Activated T-cell treated with anti-CD3 and anti-CD28 coated beads, Interleukin-2, amount 50 U/mL, for 24 hours (primary cell): ENCODE measurements around the gene ZDHHC11.

Source experiments
- DNase-seq: peaks from one replicate; pipeline ENCODE4 v3.0.0-alpha.2; 2020
- H3K27ac Mint-ChIP-seq: 2 replicates; pipeline ENCODE4 v1.8.0; 2020; ENCODE audit warnings: mild to moderate bottlenecking, mixed read lengths
- H3K27me3 Mint-ChIP-seq: 2 replicates; pipeline ENCODE4 v1.8.0; 2020; ENCODE audit warnings: mixed read lengths
- H3K36me3 Mint-ChIP-seq: 2 replicates; pipeline ENCODE4 v1.8.0; 2020; ENCODE audit warnings: low read depth, mixed read lengths
- H3K4me1 Mint-ChIP-seq: 2 replicates; pipeline ENCODE4 v1.8.0; 2020; ENCODE audit warnings: low read depth, mixed read lengths
- H3K4me3 Mint-ChIP-seq: 2 replicates; pipeline ENCODE4 v1.8.0; 2020; ENCODE audit warnings: mild to moderate bottlenecking, moderate library complexity, mixed read lengths
- H3K9me3 Mint-ChIP-seq: 2 replicates; pipeline ENCODE4 v1.8.0; 2020; ENCODE audit warnings: mixed read lengths

Gene ZDHHC11

GRCh38 chr5:850511-851006, at the start of gene ZDHHC11:
TSS of gene ZDHHC11 (minus strand) at chr5:850986. CDS start at chr5:850602, 384 bp downstream.
- Mint-ChIP-seq H3K9me3 (no peaks in the 10 kb centered on the region), H3K27ac (no peak within 1 kb of the TSS), H3K4me3 (no peak within 1 kb of the TSS), H3K27me3 (peaks cover 22% of the 10 kb centered on the region), H3K4me1 (peaks cover 7% of the 10 kb centered on the region), H3K36me3 (no peaks in the 10 kb centered on the region)
- no peak for DNase-seq

GRCh38 chr5:893711-894110, 42.9 kb upstream of the ZDHHC11 start:
- Mint-ChIP-seq H3K36me3 (peaks cover 73% of the 10 kb centered on the region), H3K27ac (peak overlapping the region; percentile 55), H3K27me3 (no peaks in the 10 kb centered on the region), H3K4me3 (peak overlapping the region; percentile 94), H3K9me3 (no peaks in the 10 kb centered on the region), H3K4me1 (peaks cover 38% of the 10 kb centered on the region)
- DNase-seq: no peak

- no peaks in the 10 kb centered on the region for H3K27me3 Mint-ChIP-seq
- peaks cover 44% of the 10 kb centered on the region for H3K4me1 Mint-ChIP-seq
- peak overlapping the region; percentile 55 for H3K27ac Mint-ChIP-seq
- H3K4me3 Mint-ChIP-seq: peak overlapping the region; percentile 94
- no peak for DNase-seq
- peaks cover 79% of the 10 kb centered on the region for H3K36me3 Mint-ChIP-seq
- no peaks in the 10 kb centered on the region for H3K9me3 Mint-ChIP-seq
Observed at GRCh38 chr5:893137-893506, 42.3 kb upstream of the ZDHHC11 start.

- H3K4me3 Mint-ChIP-seq: peak within 1 kb of the TSS; percentile 94
- no peaks in the 10 kb centered on the region for H3K27me3 Mint-ChIP-seq
- peaks cover 46% of the 10 kb centered on the region for H3K4me1 Mint-ChIP-seq
- peaks cover 85% of the 10 kb centered on the region for H3K36me3 Mint-ChIP-seq
- no peaks in the 10 kb centered on the region for H3K9me3 Mint-ChIP-seq
- DNase-seq: peak; percentile 91
- peak within 1 kb of the TSS; percentile 91 for H3K27ac Mint-ChIP-seq
Observed at GRCh38 chr5:892394-893136, 41.8 kb upstream of the ZDHHC11 start, which contains the start of the genes BRD9 and TRIP13. TSS of gene BRD9 (minus strand) at chr5:892801. CDS start at chr5:892657, 144 bp downstream. TSS of gene TRIP13 (plus strand) at chr5:892884. CDS start at chr5:892999, 115 bp downstream.

- peak overlapping the region; percentile 91 for H3K27ac Mint-ChIP-seq
- peaks cover 47% of the 10 kb centered on the region for H3K4me1 Mint-ChIP-seq
- H3K27me3 Mint-ChIP-seq: no peaks in the 10 kb centered on the region
- H3K4me3 Mint-ChIP-seq: peak overlapping the region; percentile 94
- H3K9me3 Mint-ChIP-seq: no peaks in the 10 kb centered on the region
- peaks cover 91% of the 10 kb centered on the region for H3K36me3 Mint-ChIP-seq
- no peak for DNase-seq
Observed at GRCh38 chr5:891837-892393, 41.1 kb upstream of the ZDHHC11 start.

GRCh38 chr5:891117-891836, 40.5 kb upstream of the ZDHHC11 start:
- no peaks in the 10 kb centered on the region for H3K9me3 Mint-ChIP-seq
- DNase-seq: no peak
- H3K36me3 Mint-ChIP-seq: peaks cover 91% of the 10 kb centered on the region
- H3K27ac Mint-ChIP-seq: peak overlapping the region; percentile 91
- H3K4me3 Mint-ChIP-seq: peak overlapping the region; percentile 94
- no peaks in the 10 kb centered on the region for H3K27me3 Mint-ChIP-seq
- H3K4me1 Mint-ChIP-seq: peaks cover 47% of the 10 kb centered on the region

GRCh38 chr5:889075-889710, 38.4 kb upstream of the ZDHHC11 start:
- Mint-ChIP-seq H3K27ac (peak overlapping the region; percentile 63), H3K9me3 (no peaks in the 10 kb centered on the region), H3K36me3 (peaks cover 93% of the 10 kb centered on the region), H3K4me1 (peaks cover 47% of the 10 kb centered on the region), H3K4me3 (peak overlapping the region; percentile 10), H3K27me3 (no peaks in the 10 kb centered on the region)
- no peak for DNase-seq

- Mint-ChIP-seq H3K4me1 (peaks cover 43% of the 10 kb centered on the region), H3K4me3 (peak overlapping the region; percentile 10), H3K27me3 (no peaks in the 10 kb centered on the region), H3K36me3 (peaks cover 93% of the 10 kb centered on the region), H3K27ac (peak overlapping the region; percentile 49), H3K9me3 (no peaks in the 10 kb centered on the region)
- no peak for DNase-seq
Observed at GRCh38 chr5:888638-889035, 37.9 kb upstream of the ZDHHC11 start.

- Mint-ChIP-seq H3K9me3 (peaks cover 4% of the 10 kb centered on the region), H3K4me1 (peaks cover 39% of the 10 kb centered on the region), H3K36me3 (peaks cover 93% of the 10 kb centered on the region), H3K27ac (peak overlapping the region; percentile 40), H3K4me3 (no peak overlapping the region), H3K27me3 (no peaks in the 10 kb centered on the region)
- no peak for DNase-seq
Observed at GRCh38 chr5:887947-888637, 37.3 kb upstream of the ZDHHC11 start.

GRCh38 chr5:886716-887325, 36.0 kb upstream of the ZDHHC11 start:
- peaks cover 50% of the 10 kb centered on the region for H3K4me1 Mint-ChIP-seq
- H3K9me3 Mint-ChIP-seq: peaks cover 15% of the 10 kb centered on the region
- DNase-seq: no peak
- H3K4me3 Mint-ChIP-seq: no peak overlapping the region
- no peaks in the 10 kb centered on the region for H3K27me3 Mint-ChIP-seq
- H3K27ac Mint-ChIP-seq: peak overlapping the region; percentile 40
- peaks cover 100% of the 10 kb centered on the region for H3K36me3 Mint-ChIP-seq

GRCh38 chr5:886036-886435, 35.2 kb upstream of the ZDHHC11 start:
- peaks cover 100% of the 10 kb centered on the region for H3K36me3 Mint-ChIP-seq
- no peak overlapping the region for H3K4me3 Mint-ChIP-seq
- no peak overlapping the region for H3K27ac Mint-ChIP-seq
- peaks cover 15% of the 10 kb centered on the region for H3K9me3 Mint-ChIP-seq
- H3K4me1 Mint-ChIP-seq: peaks cover 49% of the 10 kb centered on the region
- H3K27me3 Mint-ChIP-seq: no peaks in the 10 kb centered on the region
- no peak for DNase-seq

GRCh38 chr5:885529-885928, 34.7 kb upstream of the ZDHHC11 start:
- no peak overlapping the region for H3K27ac Mint-ChIP-seq
- H3K4me1 Mint-ChIP-seq: peaks cover 44% of the 10 kb centered on the region
- H3K4me3 Mint-ChIP-seq: no peak overlapping the region
- peaks cover 15% of the 10 kb centered on the region for H3K9me3 Mint-ChIP-seq
- no peaks in the 10 kb centered on the region for H3K27me3 Mint-ChIP-seq
- H3K36me3 Mint-ChIP-seq: peaks cover 100% of the 10 kb centered on the region
- no peak for DNase-seq

GRCh38 chr5:885127-885442, 34.3 kb upstream of the ZDHHC11 start:
- Mint-ChIP-seq H3K4me1 (peaks cover 40% of the 10 kb centered on the region), H3K27ac (no peak overlapping the region), H3K27me3 (no peaks in the 10 kb centered on the region), H3K4me3 (no peak overlapping the region), H3K9me3 (peaks cover 15% of the 10 kb centered on the region), H3K36me3 (peaks cover 98% of the 10 kb centered on the region)
- DNase-seq: no peak
